Ramos (cell line): Measurements from ENCODE around the gene COX20.

Experiments
- in situ Hi-C: fragments of 300-500 bp; cut with MboI; formaldehyde crosslinking; loops from one replicate; pipeline ENCODE4 v1.14.3; 2022; ENCODE audit warnings: low sequenced_read_pairs; ENCODE audit not compliant: unreplicated experiment

COX20 gene

DNA sequence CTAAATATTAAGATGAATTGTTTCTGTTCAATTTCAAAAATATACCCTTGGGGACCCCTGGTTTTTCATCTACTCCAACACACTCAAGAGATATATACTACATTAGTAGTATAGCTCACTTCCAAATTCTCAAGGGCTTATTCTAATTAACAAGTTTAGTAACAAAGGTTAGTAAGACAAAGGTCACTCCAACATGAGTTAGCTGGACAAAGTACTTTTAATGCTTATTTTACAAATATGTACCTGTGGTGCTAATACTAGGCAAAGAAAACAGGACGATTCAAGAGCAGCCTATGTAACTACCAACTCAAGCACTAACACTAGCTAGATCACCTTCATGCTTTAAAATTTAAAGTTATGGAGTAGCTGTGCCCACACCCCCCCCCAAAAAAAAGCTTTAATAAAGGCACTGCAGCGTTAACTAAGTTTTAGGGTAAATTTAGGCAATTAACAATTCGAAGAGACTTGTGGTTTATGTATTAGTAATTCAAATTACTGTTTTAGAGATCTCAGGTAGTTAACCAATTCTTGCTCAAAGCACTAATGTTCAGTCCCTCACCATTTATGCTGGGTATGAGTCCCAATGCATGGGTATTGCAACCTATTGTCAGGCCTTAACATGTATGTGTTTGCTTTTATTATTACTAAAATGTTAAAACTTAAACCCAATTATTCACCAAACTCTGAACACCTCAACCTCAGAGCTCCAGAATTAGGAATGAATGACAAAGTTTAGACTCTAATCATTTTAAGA, 14.8 kb downstream of the COX20 start:
- in situ Hi-C loops: no loop called here

DNA sequence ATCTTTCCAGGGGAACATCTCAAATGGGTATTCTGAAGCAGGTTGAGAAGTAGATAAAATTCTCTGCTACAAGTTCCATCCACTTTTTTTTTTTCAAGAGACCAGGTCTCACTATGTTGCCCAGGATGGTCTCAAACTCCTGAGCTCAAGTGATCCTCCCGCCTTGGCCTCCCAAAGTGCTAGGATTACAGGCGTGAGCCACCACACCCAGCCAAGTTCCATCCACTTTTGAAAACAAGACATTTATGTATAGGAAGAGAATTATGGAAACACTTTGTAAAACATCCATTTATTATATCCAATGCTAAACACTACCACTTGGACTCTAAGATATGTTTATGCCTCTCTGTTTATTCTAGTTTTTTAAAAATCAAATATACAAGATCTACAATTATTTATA, 15.4 kb downstream of the COX20 start:
- in situ Hi-C loops: no loop called here

DNA sequence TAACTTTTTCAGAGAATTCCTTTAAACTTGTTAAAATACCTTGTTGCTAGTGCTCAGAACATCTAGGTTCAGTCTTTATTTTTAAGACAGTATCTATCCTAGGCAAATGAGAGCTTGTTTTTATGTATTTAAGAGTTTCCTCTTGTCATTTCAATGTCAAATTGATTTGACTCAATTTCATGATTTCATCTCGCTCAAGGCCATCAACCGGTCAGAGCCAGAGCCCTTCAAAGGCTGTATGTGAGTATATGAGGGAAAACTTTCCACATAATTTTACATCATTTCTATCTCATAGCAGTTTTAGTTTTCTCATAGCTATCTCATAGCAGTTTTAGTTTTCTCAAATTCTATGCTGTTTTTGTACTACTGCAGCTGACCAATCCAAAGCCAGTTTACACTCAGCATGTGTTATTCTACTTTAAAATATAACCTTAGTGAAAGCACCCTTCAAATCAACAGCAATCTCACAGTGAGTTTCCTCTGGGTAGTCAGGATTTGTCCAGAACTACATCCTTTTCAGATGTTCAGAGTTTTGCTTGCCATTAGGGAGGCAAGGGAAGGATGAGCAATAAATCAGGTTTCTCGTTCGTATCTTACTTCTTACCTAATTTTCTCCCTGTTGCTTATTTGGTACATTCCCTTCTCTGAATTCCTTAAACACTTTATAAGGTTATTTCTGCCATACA, 16.2 kb downstream of the COX20 start:
- in situ Hi-C loops: no loop called here

DNA sequence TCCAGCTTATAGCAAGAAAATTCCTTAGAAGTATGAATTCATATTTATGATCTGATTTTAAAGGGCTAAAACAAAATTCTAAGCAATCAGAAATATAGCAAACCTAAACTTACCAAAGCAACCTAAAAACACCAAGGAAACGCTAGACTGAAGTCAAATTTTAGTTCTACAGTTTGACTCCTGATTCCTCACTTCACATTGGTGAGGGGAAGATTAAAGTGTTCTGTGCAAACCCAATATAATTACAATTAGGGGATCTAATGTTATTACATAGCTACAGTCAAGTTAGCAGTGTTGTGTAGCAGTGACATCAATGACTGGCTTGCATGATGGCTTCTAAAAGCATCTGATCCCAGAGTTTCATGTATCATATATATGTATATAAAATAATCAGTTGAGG, 17.2 kb downstream of the COX20 start:
- in situ Hi-C loops: no loop called here

DNA sequence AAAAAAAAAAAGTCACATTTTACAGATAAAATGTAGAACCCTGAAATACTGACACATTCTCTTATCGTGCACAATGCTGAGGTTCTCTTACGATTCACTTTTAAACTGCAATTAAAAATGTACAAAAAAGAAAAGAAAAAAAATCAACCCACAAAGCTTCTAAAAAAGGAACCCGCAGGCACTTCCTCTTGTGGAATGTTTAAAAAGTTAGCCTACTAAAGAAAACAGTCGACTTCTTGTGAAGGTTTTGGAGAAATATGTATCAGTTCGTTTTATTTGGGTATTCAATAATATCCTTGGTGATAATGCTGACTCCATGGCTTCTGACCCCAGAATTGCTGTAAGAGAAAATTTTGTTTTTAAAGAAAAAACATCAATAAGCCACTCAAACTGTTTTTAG, 18.7 kb downstream of the COX20 start:
- in situ Hi-C loops: no loop called here

DNA sequence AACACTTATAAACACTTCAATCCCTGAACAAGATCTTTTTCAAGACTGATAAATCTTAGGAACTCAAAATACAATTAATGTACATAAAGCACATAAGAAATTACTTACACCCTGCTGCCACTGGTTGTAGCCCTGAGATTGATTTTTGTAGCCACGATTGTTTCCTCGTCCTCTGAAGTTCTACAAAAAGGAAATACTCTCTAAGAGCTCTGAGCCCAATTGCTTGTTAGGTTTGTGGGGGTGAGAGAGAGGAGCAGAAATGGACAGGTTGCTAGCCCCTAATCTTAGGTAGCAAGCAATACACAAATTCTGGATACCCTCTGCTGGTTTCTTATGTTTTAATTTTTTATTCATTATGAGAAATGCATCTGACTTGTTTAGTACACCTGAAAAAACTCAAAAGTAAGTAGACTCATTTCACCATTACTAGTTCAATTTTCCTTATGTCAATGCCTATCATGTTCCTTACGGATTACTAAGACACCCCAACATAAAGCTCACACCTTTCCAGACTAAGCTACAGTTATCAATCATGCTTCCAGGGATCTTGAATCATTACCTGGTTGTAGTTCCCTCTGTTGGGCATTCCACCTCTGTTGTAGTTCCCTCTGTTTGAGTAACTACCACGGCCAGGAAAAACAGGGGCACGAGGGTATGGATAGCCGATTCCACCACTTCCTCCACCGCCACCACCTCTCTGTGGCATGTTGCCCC, 19.6 kb downstream of the COX20 start:
- in situ Hi-C loops: no loop called here

DNA sequence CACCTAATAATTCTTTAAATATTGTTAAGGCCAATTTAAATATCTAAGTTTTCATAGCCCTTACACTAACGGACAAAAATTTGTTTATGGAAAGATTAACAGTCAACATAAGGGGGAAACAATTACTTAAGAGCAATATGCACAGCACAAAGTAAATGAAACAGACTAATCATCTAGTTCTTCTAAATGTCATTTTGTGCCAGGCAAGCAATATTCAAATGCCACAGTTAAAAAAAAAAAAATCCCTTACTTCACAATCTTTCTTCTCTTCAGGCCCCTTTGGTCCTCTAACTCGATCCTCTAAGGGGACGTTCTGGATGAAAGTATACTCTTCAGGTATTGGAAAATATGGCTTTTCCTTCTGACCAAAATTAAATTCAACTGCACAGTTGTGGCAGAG, 22.3 kb downstream of the COX20 start:
- in situ Hi-C loops: no loop called here

DNA sequence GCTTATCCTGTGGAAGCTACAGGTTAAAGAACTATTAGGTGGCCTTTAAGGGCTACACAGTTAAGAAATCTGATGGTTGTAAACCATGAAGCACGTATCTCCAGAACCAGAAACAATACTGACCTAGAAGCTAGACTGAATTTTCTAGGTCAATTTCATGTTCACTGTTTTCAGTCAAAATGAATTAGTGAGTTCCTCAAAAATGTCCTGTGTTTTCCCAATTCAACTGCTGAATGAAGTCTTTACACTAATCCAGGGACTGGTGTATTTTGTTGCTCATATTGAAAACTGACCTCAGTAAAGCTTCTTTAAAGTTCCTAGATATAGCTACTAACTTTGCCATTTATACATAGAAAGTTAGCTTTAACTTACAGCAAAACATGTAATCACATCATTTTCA, 22.9 kb downstream of the COX20 start:
- in situ Hi-C loops: no loop called here

DNA sequence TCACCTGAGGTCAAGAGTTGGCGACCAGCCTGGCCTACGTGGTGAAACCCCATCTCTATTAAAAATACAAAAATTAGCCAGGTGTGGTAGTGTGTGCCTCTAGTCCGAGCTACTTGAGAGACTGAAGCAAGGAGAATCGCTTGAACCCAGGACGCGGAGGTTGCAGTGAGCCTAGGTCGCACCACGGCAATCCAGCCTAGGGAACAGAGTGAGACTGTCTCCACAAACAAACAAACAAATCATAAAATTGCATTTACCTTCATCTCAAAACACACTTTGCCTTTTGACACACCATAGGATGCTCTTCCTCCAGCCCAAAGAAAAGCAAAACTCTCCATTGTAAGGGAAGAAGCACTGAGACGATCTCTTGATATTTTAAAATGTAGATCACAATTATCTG, 24.6 kb downstream of the COX20 start:
- in situ Hi-C loops: loop anchor here (10.0 kb wide), 1 partner anchor 105 kb away; a partner anchor contains a TSS

DNA sequence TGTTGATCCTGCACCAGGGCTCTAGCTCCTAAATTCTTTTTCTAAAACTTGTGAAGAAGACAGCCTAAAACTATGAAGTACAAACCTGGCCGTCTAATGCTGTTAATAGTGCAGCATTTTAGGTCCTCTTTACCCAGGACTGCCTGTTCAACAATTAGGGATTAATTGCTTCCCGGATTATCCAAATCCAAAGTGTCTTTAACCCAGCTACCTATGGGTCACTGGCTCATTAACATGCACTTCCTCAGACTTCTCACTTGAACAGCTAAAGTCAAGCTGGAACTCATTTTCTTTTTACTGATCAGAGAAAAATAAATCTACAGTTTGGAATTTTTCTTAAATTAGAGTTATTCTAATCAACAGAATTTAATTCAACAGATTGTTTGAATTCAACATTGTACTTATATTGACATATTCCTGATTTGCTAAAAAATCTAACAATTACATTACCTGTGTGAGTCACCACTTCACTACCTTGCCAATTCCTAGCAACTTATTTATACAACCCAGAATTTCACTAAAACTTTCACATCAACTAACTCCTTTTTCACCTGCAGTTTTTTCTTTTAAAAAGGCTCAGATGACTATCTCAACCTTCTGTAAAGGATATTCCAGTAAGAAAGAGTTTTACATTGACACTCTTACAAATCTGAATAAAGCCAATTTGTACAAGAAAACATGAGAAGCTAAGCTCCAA, 25.6 kb downstream of the COX20 start:
- in situ Hi-C loops: loop anchor here (10.0 kb wide), 1 partner anchor 104 kb away; a partner anchor contains a TSS

DNA sequence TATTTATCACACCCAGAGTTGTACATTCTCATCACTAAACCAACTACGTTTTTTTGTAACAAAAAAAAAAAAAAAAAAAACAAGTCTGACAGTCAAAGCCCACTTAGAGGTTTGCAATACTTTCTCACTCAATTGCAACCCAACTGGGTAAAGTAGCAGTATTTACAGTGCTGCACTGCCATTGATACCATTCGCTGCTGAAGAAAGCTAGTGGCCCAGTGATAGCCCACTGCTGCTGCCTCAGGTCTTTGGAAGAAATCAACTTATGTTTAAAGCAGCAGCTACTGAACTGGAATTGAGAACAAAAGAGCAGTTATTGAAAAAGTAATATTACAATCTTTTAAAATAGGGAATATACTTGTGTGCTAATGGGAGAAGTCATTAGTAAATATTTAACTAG, 26.2 kb downstream of the COX20 start:
- in situ Hi-C loops: loop anchor here (10.0 kb wide), 1 partner anchor 103 kb away; a partner anchor contains a TSS

DNA sequence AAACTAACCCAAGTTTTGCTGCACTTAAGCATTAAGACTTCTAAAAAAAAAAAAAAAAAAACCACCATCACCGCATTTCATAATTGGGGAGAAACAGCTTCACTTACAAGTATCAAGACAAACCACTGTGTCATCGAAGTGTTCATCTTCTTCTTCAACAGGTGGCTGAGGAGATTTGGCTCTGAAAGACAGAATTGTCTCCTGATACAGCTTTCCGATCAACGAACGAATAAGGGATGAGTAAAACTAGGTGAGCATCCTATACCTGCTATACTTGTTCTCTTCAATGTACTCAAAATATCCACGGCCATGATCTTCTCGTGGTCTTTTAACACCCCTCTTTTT, 26.9 kb downstream of the COX20 start:
- in situ Hi-C loops: loop anchor here (10.0 kb wide), 1 partner anchor 102 kb away; a partner anchor contains a TSS

DNA sequence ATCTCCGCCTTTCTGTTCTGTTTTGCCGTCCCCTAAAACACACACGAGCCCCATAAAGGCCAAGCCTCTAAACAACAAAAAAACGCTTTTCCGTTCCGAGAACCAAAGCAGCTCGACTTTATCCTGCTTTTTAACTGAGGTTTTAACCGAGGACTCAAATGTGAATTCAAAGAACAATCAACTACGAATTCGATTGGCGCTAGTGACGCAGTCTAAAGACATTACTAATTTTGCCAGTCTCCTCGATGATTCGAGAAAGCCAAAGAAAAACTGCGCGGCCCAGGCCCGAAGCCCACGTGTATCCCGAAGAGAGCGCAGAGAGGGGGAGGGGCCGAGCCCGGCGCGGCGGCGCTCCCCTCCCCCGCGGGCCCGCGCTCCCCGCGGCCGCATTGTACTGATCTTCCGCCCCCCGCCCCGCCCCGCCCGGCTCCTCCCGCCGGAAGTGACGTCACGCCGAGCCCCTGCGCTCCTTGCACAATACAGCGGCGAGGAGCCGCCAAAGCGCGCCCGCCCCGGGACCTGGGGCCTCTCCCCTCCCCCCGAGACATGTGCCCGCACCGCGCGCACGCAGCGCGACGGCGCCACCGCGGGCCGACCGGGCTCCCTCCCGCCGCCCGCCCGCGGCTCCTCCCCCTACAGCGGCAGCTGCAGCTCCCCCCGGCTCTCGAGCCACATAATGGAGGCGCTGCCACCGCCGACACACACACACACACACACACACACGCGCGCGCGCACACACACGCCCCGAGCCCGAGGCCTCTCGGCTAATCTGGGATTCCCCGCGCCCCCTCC, 27.4 kb downstream of the COX20 start:
- in situ Hi-C loops: loop anchor here (10.0 kb wide), 1 partner anchor 102 kb away; a partner anchor contains a TSS

DNA sequence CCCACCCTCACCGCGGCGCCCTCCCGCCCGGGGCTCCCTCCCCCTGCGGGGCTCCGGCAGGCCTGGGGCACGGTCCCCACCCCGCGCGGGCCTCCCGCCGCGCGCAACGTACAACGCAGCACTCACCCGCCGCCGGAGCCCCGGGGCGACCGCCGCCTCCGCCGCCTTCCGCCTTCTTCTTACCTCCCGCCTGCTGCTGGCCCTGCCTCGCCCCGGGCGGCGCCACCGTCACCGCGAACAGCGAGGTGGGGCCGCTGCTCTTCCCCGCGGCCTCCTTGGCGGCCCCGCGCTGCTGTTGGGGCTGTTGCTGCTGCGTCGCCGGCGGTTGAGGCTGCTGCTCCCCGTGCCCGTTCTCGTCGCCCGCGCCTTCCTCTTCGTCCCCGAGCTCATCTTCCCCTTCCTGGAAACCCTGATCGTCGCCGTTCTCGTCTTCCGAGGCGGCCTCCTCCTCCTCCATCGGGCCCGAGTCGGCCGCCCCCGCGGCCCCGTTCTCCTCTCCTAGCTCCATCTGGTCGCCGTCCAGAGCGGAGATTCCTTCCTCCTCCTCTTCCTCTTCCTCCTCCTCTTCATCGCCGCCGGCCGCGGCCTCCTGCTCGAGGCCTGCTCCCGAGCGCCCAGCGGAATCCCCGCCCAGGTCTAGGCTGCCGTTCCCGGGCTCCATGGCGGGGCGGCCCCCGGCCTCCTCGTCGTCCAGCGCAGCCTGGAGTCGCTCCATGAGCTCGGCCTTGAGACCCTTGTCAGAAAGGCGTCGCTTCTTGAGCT, 28.2 kb downstream of the COX20 start:
- in situ Hi-C loops: loop anchor here (10.0 kb wide), 1 partner anchor 101 kb away; a partner anchor contains a TSS

DNA sequence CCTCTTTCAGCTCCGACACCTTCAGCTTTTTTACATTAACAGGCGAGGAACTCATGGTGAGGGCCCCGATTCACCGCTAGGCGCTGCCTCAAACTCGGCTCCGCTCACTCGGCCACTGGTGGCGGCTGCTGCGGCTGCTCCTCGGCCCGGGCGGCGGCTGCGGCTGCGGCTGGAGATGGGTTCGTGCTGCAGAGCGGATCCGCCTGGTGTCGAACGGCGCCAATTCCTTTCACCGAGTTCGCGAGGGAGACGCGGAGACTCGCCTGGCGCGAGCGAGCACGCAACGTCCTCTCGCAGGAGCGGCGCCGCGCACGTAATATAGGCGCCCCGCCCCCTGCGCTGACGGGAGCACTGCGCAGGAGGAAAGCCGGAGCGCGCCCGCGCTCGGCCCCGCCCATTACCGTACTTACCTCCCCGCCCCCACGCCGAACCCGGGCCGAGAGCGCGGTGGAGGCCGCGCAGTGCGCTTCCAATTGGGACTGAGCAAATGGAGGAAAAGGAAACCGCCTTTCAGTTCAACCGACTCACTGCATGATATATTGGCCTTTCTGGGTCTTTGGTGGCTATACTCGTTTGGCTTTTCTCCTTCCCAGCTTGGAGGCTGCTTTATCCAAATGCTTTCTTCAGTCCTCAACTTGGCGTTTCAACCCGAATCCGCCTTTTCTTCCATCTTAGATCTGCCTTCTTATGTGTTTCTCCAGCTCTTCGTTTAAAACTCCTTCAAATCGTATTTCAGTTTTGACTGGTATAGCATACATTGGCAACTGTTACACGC, 29.0 kb downstream of the COX20 start, which contains the start of gene HNRNPU:
Gene HNRNPU, minus strand, starts transcription at position 291 of the 775 bp plus-strand sequence. Its CDS starts 236 bp downstream, at position 55.
- in situ Hi-C loops: loop anchor here (10.0 kb wide), 1 partner anchor 100 kb away; a partner anchor contains a TSS

DNA sequence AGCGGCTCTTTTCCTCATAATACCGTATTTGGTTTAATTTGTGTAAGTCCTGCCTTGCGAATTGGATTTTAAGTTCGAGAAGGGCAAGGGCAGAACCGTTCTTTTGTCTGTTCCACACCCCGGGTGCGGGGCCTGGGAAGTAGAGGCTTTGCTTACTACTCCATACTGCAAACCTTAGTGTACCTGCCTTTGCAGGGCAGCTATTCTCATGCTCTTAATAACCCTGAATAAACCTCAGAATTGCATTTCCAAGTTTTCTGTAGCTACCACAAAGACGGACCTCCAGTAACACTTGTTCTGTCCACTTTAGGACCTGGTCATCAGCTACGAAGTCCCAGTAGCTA, 29.5 kb downstream of the COX20 start:
- in situ Hi-C loops: loop anchor here (10.0 kb wide), 1 partner anchor 100 kb away; a partner anchor contains a TSS

DNA sequence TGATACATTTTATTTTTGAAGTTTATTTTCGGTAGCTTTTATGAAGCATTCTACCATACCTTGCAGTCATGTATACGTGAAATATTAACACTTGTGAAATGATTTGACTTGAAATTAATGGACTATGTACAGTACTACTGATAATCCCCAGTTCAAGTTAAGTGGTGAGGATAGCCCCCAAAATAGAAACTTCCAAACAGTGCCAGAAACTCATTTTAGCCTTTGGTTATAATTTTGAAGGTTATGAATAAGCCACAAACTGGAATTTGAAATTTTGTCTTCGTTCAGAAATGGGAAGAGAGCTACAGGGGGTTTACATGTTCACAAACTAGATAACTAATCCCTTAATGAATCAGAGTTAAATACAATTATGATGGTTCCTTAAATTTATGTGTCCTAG, 30.4 kb downstream of the COX20 start:
- in situ Hi-C loops: loop anchor here (10.0 kb wide), 1 partner anchor 99 kb away; a partner anchor contains a TSS

DNA sequence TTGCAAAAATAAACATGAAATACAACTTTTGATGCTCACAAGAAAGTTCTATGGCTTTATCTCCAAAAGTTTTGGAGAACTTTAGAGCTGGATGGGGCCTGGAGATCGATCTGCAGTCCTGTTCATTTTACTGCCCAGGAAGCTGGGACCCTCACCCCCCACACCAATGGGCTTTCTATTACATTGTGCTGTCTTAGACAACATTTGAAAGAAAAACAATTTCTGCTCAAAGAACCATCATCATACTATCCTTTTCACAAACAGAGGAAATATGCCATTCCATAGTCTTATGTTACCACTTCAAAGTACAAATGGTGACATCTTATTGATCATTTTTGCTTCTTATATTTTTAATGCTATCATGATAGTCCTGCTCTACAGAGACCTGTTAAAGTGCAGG, 30.9 kb downstream of the COX20 start:
- in situ Hi-C loops: loop anchor here (10.0 kb wide), 1 partner anchor 98 kb away; a partner anchor contains a TSS
